Neuron (in vitro differentiated cells): ENCODE results near the gene APH1B.

Experiments used
- H2AFZ ChIP-seq: one replicate; pipeline ENCODE4 v1.6.1; 2013; ENCODE audit warnings: low read depth, mild to moderate bottlenecking, inconsistent platforms, low read length, moderate library complexity
- H3K27me3 ChIP-seq: one replicate; pipeline ENCODE4 v1.6.1; 2013; ENCODE audit warnings: low read length; ENCODE audit not compliant: insufficient read depth
- H3K36me3 ChIP-seq: one replicate; pipeline ENCODE4 v1.6.1; 2013; ENCODE audit warnings: low read length; ENCODE audit not compliant: insufficient read depth
- H3K4me1 ChIP-seq: one replicate; pipeline ENCODE4 v1.6.1; 2013; ENCODE audit warnings: low read length; ENCODE audit not compliant: insufficient read depth
- H3K4me3 ChIP-seq: 2 replicates; pipeline ENCODE4 v1.5.1; 2013; ENCODE audit warnings: mild to moderate bottlenecking, low read length, moderate library complexity
- H3K9me3 ChIP-seq: one replicate; pipeline ENCODE4 v1.6.1; 2013; ENCODE audit warnings: low read length

APH1B gene

DNA sequence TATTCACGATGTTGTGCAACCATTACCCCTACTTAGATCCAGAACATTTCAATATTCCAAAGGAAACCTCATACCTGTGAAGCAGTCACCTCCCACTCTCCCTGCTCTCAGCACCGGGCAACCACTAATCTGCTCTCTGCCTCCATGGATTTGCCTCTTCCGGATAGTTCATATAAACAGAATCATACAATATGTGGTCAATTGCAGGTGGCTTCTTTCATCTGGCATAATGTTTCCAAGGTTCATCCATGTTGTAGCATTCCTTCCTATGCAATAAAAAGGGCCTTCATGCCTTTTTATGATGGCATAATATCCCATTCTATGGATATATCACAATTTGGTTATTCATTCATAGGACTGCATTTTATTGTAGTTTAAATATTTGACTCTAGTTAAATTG lies 80.3 kb downstream of the APH1B start:
- Histone ChIP-seq H3K36me3 (no peaks in the 10 kb centered on the region), H3K4me1 (peaks cover 25% of the 10 kb centered on the region), H3K4me3 (no peak overlapping the region), H2AFZ (no peak overlapping the region), H3K27me3 (peaks cover 2% of the 10 kb centered on the region), H3K9me3 (no peaks in the 10 kb centered on the region)

DNA sequence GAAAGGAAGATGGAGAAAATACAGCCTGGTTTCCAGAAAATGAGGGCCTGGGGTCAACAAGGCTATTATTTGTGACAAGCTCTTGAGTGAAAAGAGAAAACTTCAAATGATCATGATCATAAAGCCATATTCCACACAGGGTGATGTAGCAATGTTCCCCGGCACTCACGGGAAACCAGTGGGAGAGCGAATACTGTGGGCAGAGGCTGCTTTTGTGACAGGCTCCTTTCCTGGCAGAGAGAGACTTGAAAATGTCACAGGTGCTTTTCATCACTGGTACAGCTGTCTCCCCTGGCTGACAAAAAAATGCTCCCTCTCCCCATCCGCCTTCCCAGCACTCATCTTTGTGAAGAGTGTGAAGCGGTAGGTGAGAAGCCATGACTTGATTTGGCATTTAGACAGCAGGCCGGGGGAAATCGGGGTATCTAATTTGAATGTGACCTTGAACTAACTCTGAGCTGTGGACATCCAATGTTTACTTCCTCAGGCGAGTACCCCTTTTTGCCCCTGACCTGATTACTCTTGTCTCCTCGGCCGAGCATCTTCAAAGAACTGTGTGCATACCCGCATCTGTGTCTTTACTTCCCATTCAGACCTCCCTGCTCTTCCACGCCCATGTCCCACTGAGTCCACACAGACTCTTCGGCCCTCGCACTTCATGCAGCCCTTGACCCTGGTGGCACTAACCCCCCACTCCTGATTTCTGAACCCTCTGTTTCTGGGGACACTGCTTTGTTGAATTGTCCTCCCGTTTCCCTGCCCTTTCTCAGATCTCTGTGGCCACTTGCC lies 81.0 kb downstream of the APH1B start:
- H3K4me3 ChIP-seq: no peak overlapping the region
- no peaks in the 10 kb centered on the region for H3K36me3 ChIP-seq
- no peak overlapping the region for H2AFZ ChIP-seq
- no peaks in the 10 kb centered on the region for H3K9me3 ChIP-seq
- peaks cover 2% of the 10 kb centered on the region for H3K27me3 ChIP-seq
- peaks cover 27% of the 10 kb centered on the region for H3K4me1 ChIP-seq
